ENCODE measurements around the gene CUEDC1. TPM values are rescaled to one million over a fixed set of nuclear protein-coding genes. Genes with fewer than 3 reads are reported as not detected.
A peak's percentile ranks its signal among the peaks of the same experiment; 100 is the strongest.

The CUEDC1 gene
- total and polyA plus RNA-seq, 9 of the 15 experiments (the other 6 are each of a cell fraction or from before 2014, with no cell fraction given) = 0.20 to 4.1 (median 1.6) TPM; not detected in 1

- TF ChIP-seq, protein P1, sequence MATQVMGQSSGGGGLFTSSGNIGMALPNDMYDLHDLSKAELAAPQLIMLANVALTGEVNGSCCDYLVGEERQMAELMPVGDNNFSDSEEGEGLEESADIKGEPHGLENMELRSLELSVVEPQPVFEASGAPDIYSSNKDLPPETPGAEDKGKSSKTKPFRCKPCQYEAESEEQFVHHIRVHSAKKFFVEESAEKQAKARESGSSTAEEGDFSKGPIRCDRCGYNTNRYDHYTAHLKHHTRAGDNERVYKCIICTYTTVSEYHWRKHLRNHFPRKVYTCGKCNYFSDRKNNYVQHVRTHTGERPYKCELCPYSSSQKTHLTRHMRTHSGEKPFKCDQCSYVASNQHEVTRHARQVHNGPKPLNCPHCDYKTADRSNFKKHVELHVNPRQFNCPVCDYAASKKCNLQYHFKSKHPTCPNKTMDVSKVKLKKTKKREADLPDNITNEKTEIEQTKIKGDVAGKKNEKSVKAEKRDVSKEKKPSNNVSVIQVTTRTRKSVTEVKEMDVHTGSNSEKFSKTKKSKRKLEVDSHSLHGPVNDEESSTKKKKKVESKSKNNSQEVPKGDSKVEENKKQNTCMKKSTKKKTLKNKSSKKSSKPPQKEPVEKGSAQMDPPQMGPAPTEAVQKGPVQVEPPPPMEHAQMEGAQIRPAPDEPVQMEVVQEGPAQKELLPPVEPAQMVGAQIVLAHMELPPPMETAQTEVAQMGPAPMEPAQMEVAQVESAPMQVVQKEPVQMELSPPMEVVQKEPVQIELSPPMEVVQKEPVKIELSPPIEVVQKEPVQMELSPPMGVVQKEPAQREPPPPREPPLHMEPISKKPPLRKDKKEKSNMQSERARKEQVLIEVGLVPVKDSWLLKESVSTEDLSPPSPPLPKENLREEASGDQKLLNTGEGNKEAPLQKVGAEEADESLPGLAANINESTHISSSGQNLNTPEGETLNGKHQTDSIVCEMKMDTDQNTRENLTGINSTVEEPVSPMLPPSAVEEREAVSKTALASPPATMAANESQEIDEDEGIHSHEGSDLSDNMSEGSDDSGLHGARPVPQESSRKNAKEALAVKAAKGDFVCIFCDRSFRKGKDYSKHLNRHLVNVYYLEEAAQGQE (IDR thresholded peaks at IDR 0.05; ENCODE audit: borderline replicate concordance) = peak; percentile 24; the same call in 1 of the 2 replicates
- TF ChIP-seq, protein P1 (CRISPR knock-in tag; IDR thresholded peaks at IDR 0.05; ENCODE audit: low read depth) = no peak
- TF ChIP-seq, protein P2, sequence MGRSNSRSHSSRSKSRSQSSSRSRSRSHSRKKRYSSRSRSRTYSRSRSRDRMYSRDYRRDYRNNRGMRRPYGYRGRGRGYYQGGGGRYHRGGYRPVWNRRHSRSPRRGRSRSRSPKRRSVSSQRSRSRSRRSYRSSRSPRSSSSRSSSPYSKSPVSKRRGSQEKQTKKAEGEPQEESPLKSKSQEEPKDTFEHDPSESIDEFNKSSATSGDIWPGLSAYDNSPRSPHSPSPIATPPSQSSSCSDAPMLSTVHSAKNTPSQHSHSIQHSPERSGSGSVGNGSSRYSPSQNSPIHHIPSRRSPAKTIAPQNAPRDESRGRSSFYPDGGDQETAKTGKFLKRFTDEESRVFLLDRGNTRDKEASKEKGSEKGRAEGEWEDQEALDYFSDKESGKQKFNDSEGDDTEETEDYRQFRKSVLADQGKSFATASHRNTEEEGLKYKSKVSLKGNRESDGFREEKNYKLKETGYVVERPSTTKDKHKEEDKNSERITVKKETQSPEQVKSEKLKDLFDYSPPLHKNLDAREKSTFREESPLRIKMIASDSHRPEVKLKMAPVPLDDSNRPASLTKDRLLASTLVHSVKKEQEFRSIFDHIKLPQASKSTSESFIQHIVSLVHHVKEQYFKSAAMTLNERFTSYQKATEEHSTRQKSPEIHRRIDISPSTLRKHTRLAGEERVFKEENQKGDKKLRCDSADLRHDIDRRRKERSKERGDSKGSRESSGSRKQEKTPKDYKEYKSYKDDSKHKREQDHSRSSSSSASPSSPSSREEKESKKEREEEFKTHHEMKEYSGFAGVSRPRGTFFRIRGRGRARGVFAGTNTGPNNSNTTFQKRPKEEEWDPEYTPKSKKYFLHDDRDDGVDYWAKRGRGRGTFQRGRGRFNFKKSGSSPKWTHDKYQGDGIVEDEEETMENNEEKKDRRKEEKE (IDR thresholded peaks at IDR 0.05; ENCODE audit: borderline replicate concordance in 1 of 2, control insufficient read depth in 1 of 2, low read depth in 2 of 2, low read length in 1 of 2) = 0 out of 4 replicates have a peak, but pooled peaks have one; percentile 12 to 31
Observed at GRCh38 chr17:57999496-58000017, 44.3 kb upstream of the CUEDC1 start (continued).
